SIG-M5 treated with dmso at 0.1 percent for 504 hours (cell line): ENCODE results near the gene B4GALT3.
"Not testable (repeated sequence)": the region's sequence is repeated elsewhere in the genome, so short reads cannot be mapped to it uniquely, and the experiment has no call there.

Experiments used
- DNase-seq: peaks from one replicate; lab custom pipeline; 2025; ENCODE audit not compliant: unreplicated experiment; lab: John Stamatoyannopoulos, UW

The B4GALT3 gene

DNA sequence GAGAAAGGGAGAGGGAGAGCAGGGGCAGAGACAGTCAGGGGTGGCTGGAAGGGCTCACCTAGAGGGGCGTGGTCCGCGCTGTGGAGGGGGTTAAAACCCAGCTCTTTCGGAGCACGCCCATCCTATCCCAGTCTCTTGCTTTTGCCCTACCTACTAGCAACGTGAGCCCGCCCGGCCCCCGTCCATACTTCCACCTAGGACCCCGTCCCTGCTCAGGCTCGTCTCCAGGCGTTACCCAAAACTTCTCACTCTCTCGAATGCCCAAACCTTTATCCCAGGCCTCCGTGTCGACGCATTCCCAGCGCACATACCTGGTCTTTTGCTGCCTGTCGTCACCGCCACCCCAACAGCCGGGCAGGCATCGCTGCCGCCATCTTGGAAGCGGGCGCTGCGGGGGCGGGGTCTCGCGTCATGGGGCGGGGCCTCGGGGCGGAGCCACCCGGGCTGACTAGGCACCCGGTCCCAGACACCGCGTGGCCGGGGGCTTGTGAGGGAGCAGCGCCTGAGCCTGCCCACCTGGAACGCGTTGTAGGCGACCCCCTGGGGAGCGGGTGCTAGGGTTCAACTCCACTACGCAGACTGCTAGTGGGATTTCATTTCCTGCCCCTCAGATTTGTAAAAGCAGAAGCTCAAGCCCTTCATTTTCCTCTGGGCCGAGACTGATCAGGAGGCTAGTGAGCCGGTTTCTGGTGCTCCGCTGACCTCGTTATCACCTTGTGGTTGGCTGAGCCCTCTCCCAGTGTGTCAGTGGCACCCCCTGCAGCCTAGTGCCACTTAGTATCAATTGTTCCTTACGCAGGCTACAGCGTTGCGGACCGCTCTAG, at the start of gene B4GALT3:
B4GALT3 (minus strand) TSS at position 396 of the 824 bp plus-strand sequence. CDS start 1,447 bp downstream, outside the sequence.
- DNase-seq: peak; percentile 77

DNA sequence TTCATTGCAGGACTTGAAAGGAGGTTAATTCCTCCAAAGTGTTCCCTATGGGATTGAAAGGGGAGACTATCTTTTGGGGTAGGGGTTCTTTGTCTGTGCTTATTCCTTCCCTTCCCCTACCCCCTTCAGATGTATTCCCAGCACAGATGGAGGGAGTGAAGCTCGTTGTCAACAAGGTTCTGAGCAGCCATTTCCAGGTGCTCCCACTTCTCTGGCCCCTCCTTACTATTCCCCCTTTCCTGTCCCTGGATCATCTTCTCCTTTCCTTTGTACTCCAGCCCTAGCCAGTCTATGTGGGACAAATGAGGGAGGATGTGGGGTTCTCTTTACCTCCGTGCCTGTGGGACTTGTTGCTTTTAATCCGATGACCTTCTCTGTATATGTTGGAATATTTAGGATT, 49.5 kb upstream of the B4GALT3 start:
- no peak for DNase-seq

DNA sequence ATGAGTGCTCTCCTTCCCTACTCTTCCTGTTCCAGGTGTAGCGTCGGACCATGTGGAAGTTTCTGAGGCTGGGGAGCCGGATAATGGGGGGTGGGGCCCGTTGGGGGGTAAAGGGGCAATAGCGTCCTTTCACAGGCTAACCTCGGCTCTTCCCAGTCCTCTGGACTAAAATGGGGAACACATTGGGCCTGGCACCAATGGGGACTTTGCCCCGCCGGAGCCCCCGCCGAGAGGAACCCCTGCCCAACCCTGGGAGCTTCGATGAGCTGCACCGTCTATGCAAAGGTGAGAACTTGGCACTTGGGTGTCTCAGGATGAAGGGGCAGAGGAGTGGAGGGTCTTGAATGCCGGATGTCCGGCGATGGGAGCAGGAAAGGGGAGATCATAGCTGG, 49.0 kb upstream of the B4GALT3 start:
- no peak for DNase-seq

DNA sequence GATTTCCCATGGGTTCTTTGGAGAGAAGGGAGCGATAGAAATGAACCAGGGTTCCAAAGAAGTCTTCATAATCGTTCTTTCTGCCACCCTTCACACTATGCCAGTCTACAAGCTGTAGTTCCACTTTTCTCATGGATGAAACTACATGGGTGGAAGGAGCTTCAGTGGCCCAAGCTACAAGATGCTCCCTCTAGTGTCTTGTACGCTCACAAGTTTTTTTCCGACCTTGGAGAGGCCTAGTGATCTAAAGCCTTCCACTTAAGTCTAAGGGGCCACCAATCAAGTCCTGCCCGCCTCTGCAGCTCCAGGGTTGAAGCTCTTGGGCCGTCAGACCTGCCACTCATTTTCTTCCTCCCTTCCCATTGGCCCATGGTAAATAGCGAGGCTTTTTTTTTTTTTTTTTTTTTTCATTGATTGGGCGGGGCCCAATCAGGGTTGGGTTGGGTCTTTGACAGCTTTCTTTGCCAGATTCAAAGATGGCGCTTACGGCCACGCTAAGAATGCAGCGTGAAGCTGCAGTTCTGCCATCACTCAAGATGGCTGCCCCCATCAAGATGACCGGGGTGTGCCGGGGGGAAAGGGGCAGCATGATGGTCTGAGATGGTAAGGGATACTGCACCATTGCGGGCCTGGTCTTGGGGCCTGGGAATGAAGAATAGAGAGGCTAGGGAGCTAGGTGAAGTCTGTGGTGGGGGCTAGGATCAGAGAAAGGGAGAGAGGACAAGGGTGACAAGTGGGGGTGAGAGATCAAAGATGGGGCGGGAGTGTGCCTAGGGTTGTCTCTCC, 48.4 kb upstream of the B4GALT3 start, which contains the start of gene TOMM40L:
TOMM40L (plus strand) TSS at position 527 of the 786 bp plus-strand sequence. CDS start 430 bp downstream, outside the sequence.
- peak; percentile 100 for DNase-seq

DNA sequence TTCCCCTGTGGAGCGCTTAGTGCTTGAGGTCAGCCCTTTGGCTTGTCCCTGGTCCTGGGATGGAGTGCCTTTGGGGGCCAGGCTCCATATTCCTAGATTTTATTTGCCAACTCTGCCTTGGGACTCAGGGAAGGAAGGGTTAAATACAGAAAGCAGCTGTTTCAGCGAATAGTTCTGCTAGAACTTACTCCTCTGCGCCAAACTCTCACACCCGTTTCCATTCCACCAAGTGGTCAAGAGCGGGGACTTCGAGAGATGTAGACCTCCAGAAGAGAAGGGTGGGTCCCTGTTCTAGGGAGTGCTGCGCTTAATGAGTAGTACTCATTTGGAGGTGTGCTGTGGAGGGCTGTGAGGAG, 47.8 kb upstream of the B4GALT3 start:
- DNase-seq: no peak

DNA sequence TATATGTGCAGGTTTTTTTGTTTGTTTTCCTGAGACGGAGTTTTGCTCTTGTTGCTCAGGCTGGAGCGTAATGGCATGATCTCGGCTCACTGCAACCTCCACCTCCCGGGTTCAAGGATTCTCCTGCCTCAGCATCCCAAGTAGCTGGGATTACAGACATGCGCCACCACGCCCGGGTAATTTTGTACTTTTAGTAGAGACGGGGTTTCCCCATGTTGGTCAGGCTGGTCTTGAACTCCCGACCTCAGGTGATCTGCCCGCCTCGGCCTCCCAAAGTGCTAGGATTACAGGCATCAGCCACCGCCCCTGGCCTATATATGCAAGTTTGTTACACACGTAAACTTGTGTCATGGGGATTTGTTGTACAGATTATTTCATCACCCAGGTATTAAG, 47.4 kb upstream of the B4GALT3 start:
- DNase-seq: not testable (repeated sequence)

DNA sequence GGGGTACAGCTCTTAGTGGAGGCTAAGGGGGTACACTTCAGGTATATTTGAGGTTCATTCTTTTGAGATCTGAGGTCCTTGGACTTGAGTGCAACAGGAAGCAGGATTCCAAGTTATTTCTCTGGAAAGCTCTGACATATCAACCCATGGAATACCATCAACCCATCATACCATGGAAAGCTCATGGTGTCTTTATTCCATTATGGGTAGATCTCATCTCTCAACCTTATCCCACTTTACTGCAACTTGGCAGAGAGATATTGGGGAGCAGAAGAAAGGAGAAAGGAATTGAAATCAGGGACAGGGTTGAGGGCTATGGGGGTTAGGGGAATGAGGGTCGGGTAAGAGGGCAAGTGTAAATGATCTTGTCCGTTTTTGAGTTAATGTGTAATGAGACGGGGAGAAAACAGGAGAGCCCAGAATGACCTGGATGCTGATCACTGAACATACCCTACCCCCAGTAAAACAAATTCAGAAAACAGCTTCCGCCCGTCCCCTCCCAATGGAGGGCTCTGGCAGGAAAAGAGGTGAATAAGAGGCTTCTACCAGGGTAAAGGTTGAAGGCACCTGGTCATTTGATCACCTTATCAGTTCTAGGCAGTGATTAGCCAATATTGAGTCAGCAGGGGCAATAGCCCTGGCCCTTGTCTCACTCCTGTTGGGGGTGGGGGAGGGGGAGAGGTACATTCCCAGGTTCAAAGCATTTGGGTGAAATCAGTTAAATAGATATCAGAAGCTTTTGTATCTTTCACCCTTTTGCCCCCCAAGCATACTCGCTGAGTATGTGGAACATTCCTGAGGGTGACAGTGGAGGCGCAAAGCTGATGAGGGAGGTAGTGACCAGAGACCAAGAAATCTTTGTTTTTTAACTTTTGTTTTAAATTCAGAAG, 46.7 kb upstream of the B4GALT3 start:
- no peak for DNase-seq

DNA sequence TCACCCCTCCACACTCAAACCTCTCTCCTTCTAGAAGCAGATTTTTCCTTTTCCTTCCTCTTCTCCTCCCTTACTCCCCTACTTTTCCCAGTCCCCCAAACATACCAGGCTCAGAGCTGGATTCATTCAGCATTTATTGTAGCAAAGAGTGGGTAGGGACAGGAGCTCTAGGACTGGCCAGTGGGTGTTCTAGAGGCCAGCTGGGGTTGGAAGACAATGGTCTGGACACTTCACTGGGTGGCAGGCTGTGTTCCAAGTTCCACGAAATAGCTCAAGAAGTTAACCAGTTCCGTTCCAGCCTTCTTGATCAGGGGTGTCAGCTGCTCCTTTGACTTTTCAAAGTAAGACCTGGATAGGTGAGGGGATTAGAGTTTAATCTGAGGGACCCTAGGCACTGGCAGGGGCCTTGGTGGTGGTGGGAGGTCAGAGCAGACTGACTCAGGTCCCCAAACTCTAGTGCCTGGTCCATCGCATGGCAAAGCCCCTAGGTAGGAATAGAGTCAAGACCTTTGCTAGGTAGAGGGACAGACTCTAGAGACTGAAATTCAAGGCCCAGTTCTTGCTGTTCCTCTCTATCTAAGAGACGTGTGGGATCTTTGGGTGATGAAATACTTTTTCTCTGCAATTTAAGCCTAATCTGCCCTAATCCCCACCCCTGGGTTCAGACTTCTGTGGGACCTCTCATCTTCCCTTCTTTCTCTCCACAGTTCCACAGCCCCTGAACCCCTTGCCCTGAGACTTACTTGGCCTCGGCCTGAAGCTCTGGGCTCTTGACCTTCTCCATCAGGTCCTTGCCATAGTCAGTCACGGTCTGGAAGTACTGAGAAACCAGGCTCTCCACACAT, 45.1 kb upstream of the B4GALT3 start:
- DNase-seq: no peak

DNA sequence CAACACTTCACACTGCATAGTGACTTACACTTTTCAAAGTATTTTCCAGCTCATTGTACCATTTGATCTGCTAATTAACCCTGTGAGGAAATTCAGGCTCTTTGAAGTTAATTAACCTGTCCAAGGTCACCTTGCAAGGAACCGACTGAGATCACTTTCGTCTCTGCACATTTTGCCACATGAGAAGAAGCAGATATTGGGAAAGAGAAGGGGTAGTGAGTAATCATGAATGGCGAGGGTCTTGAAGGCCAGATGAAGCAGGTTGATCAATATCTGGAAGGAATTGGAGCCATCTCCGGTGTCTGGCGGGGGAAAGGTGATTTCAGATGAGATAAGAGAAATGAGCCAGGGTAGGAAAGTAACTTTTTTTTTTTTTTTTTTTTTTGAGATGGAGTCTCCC, 42.7 kb upstream of the B4GALT3 start:
- no peak for DNase-seq

DNA sequence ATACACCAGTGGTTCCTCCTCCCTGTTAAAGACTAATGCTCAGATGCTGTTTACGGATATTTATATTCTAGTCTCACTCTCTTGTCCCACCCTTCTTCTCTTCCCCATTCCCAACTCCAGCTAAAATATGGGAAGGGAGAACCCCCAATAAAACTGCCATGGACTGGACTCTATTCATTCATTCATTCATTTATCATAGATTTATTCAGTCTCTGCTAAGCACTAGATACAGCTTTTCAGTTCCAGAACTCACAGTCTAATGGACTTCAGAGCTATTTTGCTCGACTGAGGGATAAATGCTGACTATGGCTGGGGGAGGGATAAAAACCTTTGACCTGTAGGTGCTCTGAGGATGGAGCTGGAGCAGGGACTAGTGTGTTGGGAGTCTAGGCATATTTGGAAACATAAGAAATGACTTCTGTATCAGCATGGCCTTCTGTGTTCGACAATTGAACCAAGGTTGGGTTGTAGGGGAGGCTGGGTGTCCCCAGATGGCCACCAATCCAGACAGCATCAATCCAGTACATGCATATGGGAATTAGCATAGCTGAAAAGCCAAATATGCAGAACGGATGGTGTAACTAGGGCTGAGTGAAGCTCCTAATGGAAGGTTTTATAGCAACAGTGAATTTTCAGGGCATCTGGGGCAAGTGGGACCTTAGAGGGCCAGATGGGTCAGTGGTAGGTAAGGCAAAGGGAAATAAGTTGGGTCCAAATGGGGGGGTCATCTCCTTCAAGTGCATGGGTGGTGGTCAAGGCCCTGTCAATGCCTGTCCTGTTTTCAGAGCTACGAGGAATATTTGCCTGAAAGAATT, 42.0 kb upstream of the B4GALT3 start:
- DNase-seq: no peak

DNA sequence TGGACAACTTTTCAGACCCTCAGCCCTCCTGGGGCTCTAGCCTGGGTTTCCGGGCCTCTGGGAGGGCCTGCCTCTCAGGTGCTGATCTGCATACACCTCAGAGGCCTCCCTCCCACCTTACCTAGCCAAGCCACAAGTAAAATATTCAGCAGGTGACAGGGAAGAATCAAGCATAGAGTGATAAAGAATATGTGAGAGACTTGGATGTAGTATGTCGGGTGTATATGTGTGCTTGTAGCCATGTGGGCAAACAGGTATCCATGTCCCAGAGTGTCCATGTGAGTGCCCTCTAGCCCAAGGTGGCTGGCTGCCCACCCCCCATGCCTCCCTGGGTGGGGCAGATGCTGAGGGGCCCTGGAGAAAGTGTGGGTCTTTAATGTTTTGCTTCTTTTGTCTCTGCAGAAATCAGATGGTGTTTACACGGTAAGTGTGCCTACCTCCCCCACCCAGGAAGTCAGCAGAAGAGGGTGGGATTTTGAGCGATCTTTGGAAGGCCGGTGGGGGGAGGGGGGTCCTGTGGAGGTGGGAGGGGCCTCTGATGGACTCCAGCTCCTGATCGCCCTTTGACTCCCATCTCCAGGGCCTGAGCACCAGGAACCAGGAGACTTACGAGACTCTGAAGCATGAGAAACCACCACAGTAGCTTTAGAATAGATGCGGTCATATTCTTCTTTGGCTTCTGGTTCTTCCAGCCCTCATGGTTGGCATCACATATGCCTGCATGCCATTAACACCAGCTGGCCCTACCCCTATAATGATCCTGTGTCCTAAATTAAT, 41.2 kb upstream of the B4GALT3 start:
- DNase-seq: no peak

DNA sequence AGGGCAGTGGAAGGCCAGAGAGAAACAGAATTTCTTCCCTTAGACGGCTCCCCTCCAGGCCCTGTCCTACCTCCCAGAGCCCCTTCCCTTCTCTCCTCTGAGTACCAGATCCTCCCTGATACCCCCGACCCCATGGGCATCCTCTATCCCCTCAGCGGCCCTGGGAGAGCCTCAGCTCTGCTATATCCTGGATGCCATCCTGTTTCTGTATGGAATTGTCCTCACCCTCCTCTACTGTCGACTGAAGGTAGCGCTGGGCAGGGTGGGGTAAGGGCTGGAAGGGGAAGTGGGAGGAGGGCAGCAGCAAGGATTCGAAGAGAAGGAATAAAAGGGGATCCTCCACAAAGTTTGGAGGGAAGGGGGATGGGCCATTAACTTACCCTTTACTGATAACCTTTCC, 40.5 kb upstream of the B4GALT3 start:
- DNase-seq: no peak

DNA sequence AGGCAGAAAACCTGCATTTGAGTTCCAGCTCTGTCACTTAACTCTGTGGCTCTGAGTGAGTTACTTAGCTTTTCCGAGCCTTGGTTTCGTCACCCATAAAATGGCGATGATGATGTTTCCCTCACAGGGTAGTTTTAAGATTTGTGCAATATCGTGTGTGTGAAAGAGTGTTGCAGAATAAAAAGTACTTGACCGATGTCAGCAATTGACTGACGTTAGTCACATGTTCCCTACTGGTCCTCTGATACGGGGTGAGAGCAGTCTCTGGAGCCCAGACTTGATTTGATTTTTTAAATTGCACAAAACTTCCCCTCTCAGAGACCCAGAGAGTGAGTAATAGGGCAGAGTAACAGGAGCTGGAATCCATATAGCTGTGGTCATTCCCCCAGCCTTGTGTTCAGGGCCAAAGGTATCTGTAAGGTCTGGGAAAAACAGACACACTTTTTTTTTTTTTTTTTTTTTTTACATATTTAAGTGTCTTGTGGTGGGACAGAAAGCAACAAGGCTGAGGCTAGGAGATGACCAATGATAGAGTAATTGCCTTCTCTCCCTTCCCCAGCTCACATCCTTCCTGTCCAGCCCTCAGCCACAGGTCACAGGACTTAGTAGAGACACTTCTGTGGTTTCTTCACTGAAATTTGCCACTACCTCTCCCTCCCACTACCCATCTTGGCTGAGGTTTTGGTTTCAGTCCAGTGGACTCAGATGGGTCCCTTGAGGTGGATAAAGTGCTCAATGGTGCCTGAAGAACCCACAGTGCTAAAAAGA, 39.8 kb upstream of the B4GALT3 start:
- peak; percentile 98 for DNase-seq

DNA sequence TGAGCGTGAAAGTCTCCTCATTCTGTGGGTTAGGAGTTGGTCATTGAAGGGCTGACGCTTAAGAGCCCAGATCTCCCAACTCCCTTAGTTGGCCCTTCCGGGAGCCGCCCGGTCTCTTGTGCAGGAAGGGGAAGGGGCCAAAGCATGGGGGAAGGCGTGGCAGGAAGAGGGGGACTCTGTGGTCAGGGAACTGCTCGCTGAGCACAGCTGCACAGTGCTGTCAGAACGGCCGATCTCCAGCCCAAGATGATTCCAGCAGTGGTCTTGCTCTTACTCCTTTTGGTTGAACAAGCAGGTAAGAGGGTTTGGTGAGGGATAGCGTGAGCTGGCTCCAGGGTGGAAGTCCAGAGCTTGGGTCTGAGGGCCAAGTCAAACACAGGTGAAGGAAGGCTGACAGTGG, 37.8 kb upstream of the B4GALT3 start, which contains the start of gene FCER1G:
FCER1G (plus strand) TSS at position 220 of the 400 bp plus-strand sequence; CDS start at position 247, 27 bp downstream.
- peak; percentile 69 for DNase-seq

DNA sequence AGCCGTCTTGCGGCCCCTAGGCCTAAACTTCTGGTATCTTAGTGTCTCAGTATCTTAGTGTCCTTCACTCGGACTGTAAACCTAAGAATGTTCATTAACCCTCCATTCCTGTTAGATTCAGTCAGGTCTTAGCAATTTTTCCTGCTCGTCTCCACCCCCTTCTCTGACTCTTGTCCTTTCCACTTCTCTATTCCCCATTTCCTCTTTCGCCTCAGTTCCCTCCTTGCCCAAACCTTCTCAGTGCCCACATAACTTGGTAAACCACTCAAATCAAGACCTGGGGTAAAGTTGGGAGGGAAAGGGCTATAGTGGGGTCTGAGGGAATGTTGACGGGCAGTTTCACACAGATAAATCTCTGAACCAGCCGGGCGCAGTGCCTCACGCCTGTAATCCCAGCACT, 37.1 kb upstream of the B4GALT3 start:
- DNase-seq: peak; percentile 70

DNA sequence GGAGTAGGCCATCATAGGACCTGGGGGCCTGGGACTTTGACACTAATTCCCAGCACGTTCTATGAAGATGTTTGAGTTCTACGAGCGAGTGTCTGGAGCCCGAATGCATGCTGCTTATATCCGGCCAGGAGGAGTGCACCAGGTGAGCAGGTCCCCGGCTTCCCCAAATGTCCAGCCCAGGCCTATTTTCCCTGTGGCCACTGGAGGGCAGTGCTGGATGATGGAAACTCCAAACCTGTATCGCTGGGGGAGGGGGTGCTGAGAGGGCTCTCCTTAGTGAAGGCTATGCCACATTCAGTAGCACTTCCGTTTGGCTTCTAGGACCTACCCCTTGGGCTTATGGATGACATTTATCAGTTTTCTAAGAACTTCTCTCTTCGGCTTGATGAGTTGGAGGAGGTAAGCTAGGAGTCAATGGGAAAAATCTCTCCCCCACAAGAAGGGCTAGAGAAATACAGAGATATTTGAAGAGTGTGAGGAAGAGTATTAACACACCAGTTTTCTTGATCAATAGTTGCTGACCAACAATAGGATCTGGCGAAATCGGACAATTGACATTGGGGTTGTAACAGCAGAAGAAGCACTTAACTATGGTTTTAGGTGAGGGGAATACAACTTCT, 32.6 kb upstream of the B4GALT3 start:
- DNase-seq: peak; percentile 82

DNA sequence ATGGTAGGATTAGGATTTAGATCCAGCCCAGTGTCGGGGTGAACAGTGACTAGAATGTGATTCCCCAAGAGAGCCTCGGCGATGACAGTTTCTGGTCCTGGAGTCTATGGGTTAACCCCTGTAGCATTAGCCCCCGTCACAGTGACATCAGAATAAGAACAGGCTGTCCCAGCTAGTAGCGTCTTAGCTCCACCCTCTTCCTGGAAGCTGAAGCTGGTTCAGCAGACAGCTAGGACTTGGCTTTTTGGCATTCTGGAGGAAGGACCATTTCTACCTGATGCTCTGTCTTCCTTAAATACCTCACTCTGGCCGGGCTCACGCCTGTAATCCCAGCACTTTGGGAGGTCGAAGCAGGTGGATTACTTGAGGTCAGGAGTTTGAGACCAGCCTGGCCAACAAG, 29.9 kb upstream of the B4GALT3 start:
- DNase-seq: no peak
